Tibial nerve (tissue), 4 donors: ENCODE measurements around the gene CNTNAP5. TPM values are rescaled to one million over a fixed set of nuclear protein-coding genes. Genes with fewer than 3 reads are reported as not detected.

Experiments
- DNase-seq, 2 donors: peaks; one replicate each; pipeline ENCODE4 v3.0.0-alpha.2; 2019; ENCODE audit warnings: low spot score in 2 of 2
- H3K27ac ChIP-seq, 4 donors: fragments of 200-600 bp; sonication (generic) in 3 of 4; one replicate each; pipeline ENCODE4 v1.5.1; 2017 to 2019; ENCODE audit warnings: mild to moderate bottlenecking in 1 of 4
- H3K27me3 ChIP-seq, 2 donors: fragments of 200-600 bp; sonication (generic) in 1 of 2; one replicate each; pipeline versions ENCODE4 v1.5.1 to v1.6.0; 2017 to 2019
- H3K36me3 ChIP-seq, 3 donors: fragments of 200-600 bp; sonication (generic); one replicate each; pipeline ENCODE4 v1.5.1; 2018 to 2019
- H3K4me1 ChIP-seq, 4 donors: fragments of 200-600 bp; sonication (generic) in 3 of 4; one replicate each; pipeline ENCODE4 v1.5.1; 2017 to 2019
- H3K4me3 ChIP-seq, 4 donors: fragments of 200-600 bp; sonication (generic) in 3 of 4; one replicate each; pipeline ENCODE4 v1.5.1; 2017 to 2019; ENCODE audit warnings: mild to moderate bottlenecking in 1 of 4, moderate library complexity in 1 of 4
- H3K9me3 ChIP-seq, 4 donors: fragments of 200-600 bp; sonication (generic) in 3 of 4; one replicate each; pipeline ENCODE4 v1.5.1; 2017 to 2019
- CTCF ChIP-seq, 5 experiments: fragments of 200-600 bp in 3 of 5; fragments of 450-650 bp in 2 of 5; sonication (generic) in 3 of 5; IDR thresholded peaks; one replicate each; pipeline ENCODE4 v1.5.1; 2016 to 2019; ENCODE audit warnings: antibody characterized with exemption in 5 of 5, mild to moderate bottlenecking in 3 of 5, moderate library complexity in 2 of 5
- EP300 ChIP-seq, 2 donors: sonication (generic); formaldehyde crosslinking; IDR thresholded peaks; one replicate each; pipeline ENCODE4 v1.6.1; 2017; ENCODE audit warnings: antibody characterized with exemption in 2 of 2, mild to moderate bottlenecking in 1 of 2
- POLR2A ChIP-seq, 2 donors: fragments of 450-650 bp; IDR thresholded peaks; one replicate each; pipeline ENCODE4 v1.6.1; 2017; ENCODE audit warnings: antibody characterized with exemption in 2 of 2, mild to moderate bottlenecking in 2 of 2, moderate library complexity in 2 of 2
- WGBS, 2 donors: methylation state at CpG; one replicate each; pipeline ENCODE4 v1.1.5; 2018; 5-methylcytosine and 5-hydroxymethylcytosine counted together
- total RNA-seq, 4 donors: library from RNA; depleted of rRNA; stranded (reverse); fragments of >200 nt; gene quantifications; one replicate each; pipeline ENCODE4 v1.1.0, GENCODE V29; 2016

The CNTNAP5 gene
- total RNA-seq, 4 donors from 2014 or later: under 0.01 to 0.22 TPM; not detected in 2

GRCh38 chr2:124171472-124172063 lies 146.5 kb downstream of the CNTNAP5 start:
- no peaks in the 10 kb centered on the region for H3K9me3 ChIP-seq
- no peaks in the 10 kb centered on the region for H3K27me3 ChIP-seq
- no peak for DNase-seq
- no peak for TF ChIP-seq POLR2A (IDR thresholded peaks at IDR 0.05)
- peaks cover 0 to 8% (median 0%) of the 10 kb centered on the region in 4 donors for H3K4me1 ChIP-seq
- no peak overlapping the region for H3K4me3 ChIP-seq
- 86 to 94% methylated on average over 3 of the region's 3 CpGs for WGBS, 2 donors
- H3K36me3 ChIP-seq: no peaks in the 10 kb centered on the region
- no peak overlapping the region for H3K27ac ChIP-seq

- 70 to 97% methylated on average over 1 of the region's 1 CpG for WGBS, 2 donors
- no peak overlapping the region for H3K4me3 ChIP-seq
- TF ChIP-seq CTCF (IDR thresholded peaks at IDR 0.05) (no peak), POLR2A (IDR thresholded peaks at IDR 0.05) (no peak), EP300 (IDR thresholded peaks at IDR 0.05) (no peak)
Measured at GRCh38 chr2:124178719-124179118, 153.6 kb downstream of the CNTNAP5 start.

DNA sequence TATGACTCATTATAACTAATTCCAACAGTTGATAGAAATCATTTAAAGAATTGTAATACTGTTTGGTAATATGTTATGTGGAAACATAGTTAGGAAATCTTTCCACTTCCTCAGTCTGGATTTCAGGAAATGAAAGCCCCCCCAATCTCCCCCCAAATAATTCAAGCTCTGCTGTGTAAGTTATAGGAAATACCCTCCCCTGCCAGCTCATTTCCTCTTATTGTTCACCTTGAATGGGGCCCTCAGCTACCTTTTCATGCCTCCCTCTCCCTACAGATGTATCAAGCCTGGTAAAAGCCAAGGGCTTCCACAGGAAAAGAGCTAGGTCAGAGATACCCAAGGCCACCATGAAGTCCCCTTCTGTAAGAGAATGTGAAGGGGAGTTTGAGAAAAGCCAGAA lies 155.5 kb downstream of the CNTNAP5 start:
- no peaks in the 10 kb centered on the region for H3K27me3 ChIP-seq
- TF ChIP-seq POLR2A (IDR thresholded peaks at IDR 0.05) (no peak), EP300 (IDR thresholded peaks at IDR 0.05) (no peak), CTCF (IDR thresholded peaks at IDR 0.05) (no peak)
- no peaks in the 10 kb centered on the region for H3K9me3 ChIP-seq
- no peak overlapping the region for H3K4me3 ChIP-seq
- no peaks in the 10 kb centered on the region for H3K4me1 ChIP-seq
- no peak for DNase-seq
- no peaks in the 10 kb centered on the region for H3K36me3 ChIP-seq
- no peak overlapping the region for H3K27ac ChIP-seq

More at GRCh38 chr2:124178719-124179118, 153.6 kb downstream of the CNTNAP5 start:
- no peaks in the 10 kb centered on the region for H3K9me3 ChIP-seq
- no peaks in the 10 kb centered on the region for H3K36me3 ChIP-seq
- DNase-seq: no peak
- no peaks in the 10 kb centered on the region for H3K4me1 ChIP-seq
- H3K27ac ChIP-seq: no peak overlapping the region
- H3K27me3 ChIP-seq: no peaks in the 10 kb centered on the region

DNA sequence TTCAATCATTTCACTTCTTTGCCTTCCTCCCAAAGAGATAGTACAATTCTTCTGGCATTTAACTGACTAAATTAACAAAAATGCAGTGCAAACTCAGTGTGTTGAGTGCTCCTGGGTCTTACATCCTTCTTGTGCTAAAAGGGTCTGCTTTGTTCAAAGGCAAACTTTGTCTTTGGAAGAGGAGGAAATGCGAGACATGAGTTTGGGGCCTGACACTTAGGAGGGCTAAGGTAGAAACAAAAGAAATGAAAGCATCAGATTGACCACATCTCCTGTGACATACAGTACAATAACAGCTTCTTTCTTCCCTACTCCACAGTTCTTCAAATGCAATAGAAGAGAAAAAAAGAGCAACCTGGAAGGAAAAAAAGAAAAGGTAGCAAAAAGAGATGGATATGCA lies 161.7 kb downstream of the CNTNAP5 start:
- Histone ChIP-seq H3K4me3 (no peak overlapping the region), H3K4me1 (no peaks in the 10 kb centered on the region), H3K9me3 (no peaks in the 10 kb centered on the region), H3K27ac (no peak overlapping the region), H3K27me3 (no peaks in the 10 kb centered on the region), H3K36me3 (no peaks in the 10 kb centered on the region)
- DNase-seq: no peak
- no peak for TF ChIP-seq POLR2A (IDR thresholded peaks at IDR 0.05)
- TF ChIP-seq EP300 (IDR thresholded peaks at IDR 0.05): no peak
- no peak for TF ChIP-seq CTCF (IDR thresholded peaks at IDR 0.05)
- 74 to 83% methylated on average over 1 of the region's 1 CpG for WGBS, 2 donors

DNA sequence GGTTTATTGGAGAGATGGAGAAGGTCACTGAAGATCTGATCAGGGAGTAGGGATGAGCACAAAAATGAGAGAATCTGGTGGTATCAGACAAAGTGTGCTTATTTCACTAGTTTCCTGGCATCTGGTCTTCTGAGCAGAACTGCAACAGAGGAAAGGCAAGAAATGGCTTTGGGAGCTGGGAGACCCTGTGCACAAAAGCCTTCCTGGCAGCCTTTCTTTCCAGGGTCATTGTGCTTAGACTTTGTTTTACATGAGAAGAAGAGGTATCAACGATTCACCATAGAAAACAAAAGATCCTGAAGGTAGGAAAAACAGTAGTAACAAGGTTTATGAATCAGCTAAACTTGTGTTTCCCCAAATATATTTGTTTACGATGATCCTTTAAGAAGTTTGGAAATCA lies 162.9 kb downstream of the CNTNAP5 start:
- no peak for DNase-seq
- H3K27me3 ChIP-seq: no peaks in the 10 kb centered on the region
- H3K36me3 ChIP-seq: no peaks in the 10 kb centered on the region
- 62 to 71% methylated on average over 2 of the region's 2 CpGs for WGBS, 2 donors
- no peak overlapping the region for H3K4me3 ChIP-seq
- no peak for TF ChIP-seq POLR2A (IDR thresholded peaks at IDR 0.05)
- no peaks in the 10 kb centered on the region for H3K4me1 ChIP-seq
- no peak overlapping the region for H3K27ac ChIP-seq
- no peaks in the 10 kb centered on the region for H3K9me3 ChIP-seq

DNA sequence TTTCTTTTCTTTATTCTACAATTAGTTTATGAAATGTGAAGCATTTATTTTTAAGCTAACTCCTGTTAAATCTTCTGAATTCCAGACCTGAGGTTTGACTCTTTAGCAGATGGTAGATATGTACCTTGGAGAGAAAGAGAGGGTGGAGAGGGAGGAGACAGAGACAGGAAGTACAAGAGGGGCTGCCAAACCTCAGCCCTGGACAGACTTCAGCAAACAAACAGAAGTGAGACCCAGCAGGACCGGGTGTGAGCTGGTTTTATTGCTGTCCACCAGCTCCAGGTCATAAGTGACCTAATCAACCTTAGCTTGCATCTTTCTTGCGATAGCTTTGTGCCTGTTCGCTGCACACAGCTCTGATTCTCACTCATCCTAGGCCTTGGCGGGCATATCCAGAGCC lies 168.6 kb downstream of the CNTNAP5 start:
- H3K36me3 ChIP-seq: no peaks in the 10 kb centered on the region
- H3K27me3 ChIP-seq: no peaks in the 10 kb centered on the region
- WGBS, 2 donors: 69 to 70% methylated on average over 4 of the region's 4 CpGs

More for the DNA sequence above, 168.6 kb downstream of the CNTNAP5 start:
- Histone ChIP-seq H3K9me3 (no peaks in the 10 kb centered on the region), H3K4me3 (no peak overlapping the region), H3K4me1 (no peaks in the 10 kb centered on the region), H3K27ac (no peak overlapping the region)
- DNase-seq: no peak
- TF ChIP-seq POLR2A (IDR thresholded peaks at IDR 0.05): no peak
- TF ChIP-seq EP300 (IDR thresholded peaks at IDR 0.05): no peak
- no peak for TF ChIP-seq CTCF (IDR thresholded peaks at IDR 0.05)
